Measurements from ENCODE around the gene TRIM44.
"Not testable (repeated sequence)": the region's sequence is repeated elsewhere in the genome, so short reads cannot be mapped to it uniquely, and the experiment has no call there.

Gene TRIM44

GRCh38 chr11:35715677-35716076 lies 53.1 kb downstream of the TRIM44 start:
- not testable (repeated sequence) for DNase-seq (ENCODE audit: low read depth, low spot score)

GRCh38 chr11:35717043-35717442 lies 54.5 kb downstream of the TRIM44 start:
- DNase-seq (ENCODE audit: low read depth, low spot score), result no peak

GRCh38 chr11:35717520-35717919 lies 54.9 kb downstream of the TRIM44 start:
- DNase-seq (ENCODE audit: low read depth, low spot score), result no peak

GRCh38 chr11:35721651-35722282 lies 59.2 kb downstream of the TRIM44 start:
- DNase-seq (ENCODE audit: low read depth, low spot score), result no peak

GRCh38 chr11:35722641-35723040 lies 60.1 kb downstream of the TRIM44 start:
- no peak for DNase-seq (ENCODE audit: low read depth, low spot score)

- no peak for DNase-seq (ENCODE audit: low read depth, low spot score)
Observed at GRCh38 chr11:35723493-35723892, 60.9 kb downstream of the TRIM44 start.

GRCh38 chr11:35723913-35724312 lies 61.3 kb downstream of the TRIM44 start:
- no peak for DNase-seq (ENCODE audit: low read depth, low spot score)

GRCh38 chr11:35725885-35726284 lies 63.3 kb downstream of the TRIM44 start:
- DNase-seq (ENCODE audit: low read depth, low spot score), result no peak

GRCh38 chr11:35727140-35727539 lies 64.6 kb downstream of the TRIM44 start:
- DNase-seq (ENCODE audit: low read depth, low spot score), result no peak

- no peak for DNase-seq (ENCODE audit: low read depth, low spot score)
Observed at GRCh38 chr11:35730254-35730653, 67.7 kb downstream of the TRIM44 start.

- DNase-seq (ENCODE audit: low read depth, low spot score), result no peak
Observed at GRCh38 chr11:35734669-35735410, 72.3 kb downstream of the TRIM44 start.

GRCh38 chr11:35735411-35735810 lies 72.8 kb downstream of the TRIM44 start:
- DNase-seq (ENCODE audit: low read depth, low spot score), result no peak

- DNase-seq (ENCODE audit: low read depth, low spot score), result no peak
Observed at GRCh38 chr11:35735903-35736302, 73.3 kb downstream of the TRIM44 start.

- DNase-seq (ENCODE audit: low read depth, low spot score), result no peak
Observed at GRCh38 chr11:35736952-35737351, 74.4 kb downstream of the TRIM44 start.

GRCh38 chr11:35740061-35740799 lies 77.7 kb downstream of the TRIM44 start:
- no peak for DNase-seq (ENCODE audit: low read depth, low spot score)

GRCh38 chr11:35742707-35743454 lies 80.3 kb downstream of the TRIM44 start:
- DNase-seq (ENCODE audit: low read depth, low spot score), result no peak

- peak; percentile 21 for DNase-seq (ENCODE audit: low read depth, low spot score)
Observed at GRCh38 chr11:35746356-35747153, 84.0 kb downstream of the TRIM44 start.

- DNase-seq (ENCODE audit: low read depth, low spot score), result no peak
Observed at GRCh38 chr11:35747668-35748067, 85.1 kb downstream of the TRIM44 start.

- no peak for DNase-seq (ENCODE audit: low read depth, low spot score)
Observed at GRCh38 chr11:35748644-35749043, 86.1 kb downstream of the TRIM44 start.

GRCh38 chr11:35750315-35750714 lies 87.7 kb downstream of the TRIM44 start:
- no peak for DNase-seq (ENCODE audit: low read depth, low spot score)
